Stimulated activated naive B cell treated with anti-CD40 and anti-IgM and Interleukin-4, amounts not matched to agents 10 μg/mL and 1 μg/mL and 100 μg/mL, for 72 hours (primary cell): Measurements from ENCODE around the gene DMRTA2.
A peak's percentile ranks its signal among the peaks of the same experiment; 100 is the strongest.

Source experiments
- ATAC-seq, 2 donors: fragments of 150-1000 bp; cut with Tn5 transposase; replicated peaks; 2 replicates each; pipeline ENCODE4 v1.10.0; 2021; ENCODE audit warnings: moderate library complexity in 1 of 2
- DNase-seq: peaks from one replicate; pipeline ENCODE4 v3.0.0; 2021
- H3K27ac Mint-ChIP-seq: one replicate; pipeline ENCODE4 v1.8.0; 2022; ENCODE audit warnings: mild to moderate bottlenecking, mixed read lengths
- H3K27me3 Mint-ChIP-seq, 2 donors: one replicate each; pipeline ENCODE4 v1.8.0; 2022; ENCODE audit warnings: mixed read lengths in 2 of 2
- H3K36me3 Mint-ChIP-seq, 2 donors: one replicate each; pipeline ENCODE4 v1.8.0; 2022; ENCODE audit warnings: mixed read lengths in 2 of 2, mild to moderate bottlenecking in 1 of 2
- H3K4me1 Mint-ChIP-seq, 2 donors: one replicate each; pipeline ENCODE4 v1.8.0; 2022; ENCODE audit warnings: mixed read lengths in 2 of 2, mild to moderate bottlenecking in 1 of 2
- H3K4me3 Mint-ChIP-seq, 2 donors: one replicate each; pipeline ENCODE4 v1.8.0; 2022; ENCODE audit warnings: mild to moderate bottlenecking in 2 of 2, mixed read lengths in 2 of 2, moderate library complexity in 1 of 2
- H3K9me3 Mint-ChIP-seq, 2 donors: one replicate each; pipeline ENCODE4 v1.8.0; 2022; ENCODE audit warnings: mixed read lengths in 2 of 2, mild to moderate bottlenecking in 1 of 2

DMRTA2 gene

GRCh38 chr1:50427086-50427817 lies 4.0 kb upstream of the DMRTA2 start:
- no peak for DNase-seq
- H3K9me3 Mint-ChIP-seq: peaks cover 0 to 2% of the 10 kb centered on the region in 2 donors
- peaks cover 5 to 10% of the 10 kb centered on the region in 2 donors for H3K36me3 Mint-ChIP-seq
- peaks cover 86 to 93% of the 10 kb centered on the region in 2 donors for H3K27me3 Mint-ChIP-seq
- peaks cover 30 to 60% of the 10 kb centered on the region in 2 donors for H3K4me1 Mint-ChIP-seq
- ATAC-seq: no peak
- H3K4me3 Mint-ChIP-seq: peak overlapping the region; percentile 41 to 63
- H3K27ac Mint-ChIP-seq: peak overlapping the region; percentile 82

- H3K27ac Mint-ChIP-seq: peak overlapping the region; percentile 86
- peaks cover 36 to 65% of the 10 kb centered on the region in 2 donors for H3K4me1 Mint-ChIP-seq
- H3K9me3 Mint-ChIP-seq: peaks cover 0 to 4% of the 10 kb centered on the region in 2 donors
- peaks cover 11 to 13% of the 10 kb centered on the region in 2 donors for H3K36me3 Mint-ChIP-seq
- peaks cover 87 to 93% of the 10 kb centered on the region in 2 donors for H3K27me3 Mint-ChIP-seq
- peak overlapping the region in 1 of 2 donors; percentile 17 for H3K4me3 Mint-ChIP-seq
- DNase-seq (no peak), ATAC-seq (no peak)
Observed at GRCh38 chr1:50426702-50427085, 3.5 kb upstream of the DMRTA2 start.

GRCh38 chr1:50426108-50426700 lies 3.0 kb upstream of the DMRTA2 start:
- no peak for ATAC-seq
- Mint-ChIP-seq H3K4me3 (peak overlapping the region in 1 of 2 donors; percentile 81), H3K36me3 (peaks cover 13 to 14% of the 10 kb centered on the region in 2 donors), H3K4me1 (peaks cover 39 to 69% of the 10 kb centered on the region in 2 donors), H3K9me3 (peaks cover 0 to 5% of the 10 kb centered on the region in 2 donors), H3K27me3 (peaks cover 86 to 93% of the 10 kb centered on the region in 2 donors), H3K27ac (peak overlapping the region; percentile 86)
- no peak for DNase-seq

GRCh38 chr1:50425376-50426107 lies 2.3 kb upstream of the DMRTA2 start:
- Mint-ChIP-seq H3K27me3 (peaks cover 81 to 89% of the 10 kb centered on the region in 2 donors), H3K36me3 (peaks cover 13 to 14% of the 10 kb centered on the region in 2 donors), H3K9me3 (peaks cover 0 to 5% of the 10 kb centered on the region in 2 donors), H3K27ac (peak overlapping the region; percentile 76), H3K4me1 (peaks cover 39 to 71% of the 10 kb centered on the region in 2 donors), H3K4me3 (peak overlapping the region; percentile 78 to 81)
- DNase-seq: no peak
- no peak for ATAC-seq

- Mint-ChIP-seq H3K36me3 (peaks cover 13 to 20% of the 10 kb centered on the region in 2 donors), H3K27me3 (peaks cover 81 to 89% of the 10 kb centered on the region in 2 donors), H3K4me3 (peak overlapping the region; percentile 78 to 81), H3K27ac (peak overlapping the region; percentile 86), H3K9me3 (peaks cover 4 to 8% of the 10 kb centered on the region in 2 donors), H3K4me1 (peaks cover 45 to 77% of the 10 kb centered on the region in 2 donors)
- DNase-seq (no peak), ATAC-seq (no peak)
Observed at GRCh38 chr1:50424884-50425375, 1.7 kb upstream of the DMRTA2 start.

GRCh38 chr1:50424045-50424883 lies 1.0 kb upstream of the DMRTA2 start:
- H3K27ac Mint-ChIP-seq: peak overlapping the region; percentile 86
- ATAC-seq (no peak), DNase-seq (no peak)
- peak overlapping the region; percentile 78 to 81 for H3K4me3 Mint-ChIP-seq
- peaks cover 4 to 8% of the 10 kb centered on the region in 2 donors for H3K9me3 Mint-ChIP-seq
- peaks cover 16 to 20% of the 10 kb centered on the region in 2 donors for H3K36me3 Mint-ChIP-seq
- peaks cover 48 to 84% of the 10 kb centered on the region in 2 donors for H3K4me1 Mint-ChIP-seq
- H3K27me3 Mint-ChIP-seq: peaks cover 81 to 90% of the 10 kb centered on the region in 2 donors

- peaks cover 4 to 8% of the 10 kb centered on the region in 2 donors for H3K9me3 Mint-ChIP-seq
- peaks cover 81 to 90% of the 10 kb centered on the region in 2 donors for H3K27me3 Mint-ChIP-seq
- peak overlapping the region; percentile 78 to 81 for H3K4me3 Mint-ChIP-seq
- peaks cover 16 to 20% of the 10 kb centered on the region in 2 donors for H3K36me3 Mint-ChIP-seq
- H3K4me1 Mint-ChIP-seq: peaks cover 48 to 84% of the 10 kb centered on the region in 2 donors
- peak overlapping the region; percentile 89 for H3K27ac Mint-ChIP-seq
- DNase-seq (no peak), ATAC-seq (no peak)
Observed at GRCh38 chr1:50423670-50424000, 392 bp upstream of the DMRTA2 start.

- ATAC-seq (no peak), DNase-seq (no peak)
- Mint-ChIP-seq H3K27ac (peak overlapping the region; percentile 47), H3K4me1 (peaks cover 46 to 86% of the 10 kb centered on the region in 2 donors), H3K36me3 (peaks cover 13 to 20% of the 10 kb centered on the region in 2 donors), H3K27me3 (peaks cover 81 to 89% of the 10 kb centered on the region in 2 donors), H3K4me3 (peak overlapping the region; percentile 78 to 81), H3K9me3 (peaks cover 4 to 6% of the 10 kb centered on the region in 2 donors)
Observed at GRCh38 chr1:50422675-50422945, 633 bp downstream of the DMRTA2 start.

GRCh38 chr1:50421768-50422674 lies 1.2 kb downstream of the DMRTA2 start:
- ATAC-seq: no peak
- Mint-ChIP-seq H3K36me3 (peaks cover 13 to 20% of the 10 kb centered on the region in 2 donors), H3K9me3 (peaks cover 4 to 6% of the 10 kb centered on the region in 2 donors), H3K27ac (peak overlapping the region; percentile 85), H3K27me3 (peaks cover 80 to 89% of the 10 kb centered on the region in 2 donors), H3K4me3 (peak overlapping the region; percentile 48 to 57), H3K4me1 (peaks cover 44 to 86% of the 10 kb centered on the region in 2 donors)
- no peak for DNase-seq

- Mint-ChIP-seq H3K4me1 (peaks cover 48 to 88% of the 10 kb centered on the region in 2 donors), H3K27ac (peak overlapping the region; percentile 85)
- DNase-seq: no peak
Observed at GRCh38 chr1:50421366-50421748, 1.9 kb downstream of the DMRTA2 start.

GRCh38 chr1:50420689-50421365 lies 2.4 kb downstream of the DMRTA2 start:
- ATAC-seq: no peak
- Mint-ChIP-seq H3K9me3 (peaks cover 4 to 7% of the 10 kb centered on the region in 2 donors), H3K4me3 (peak overlapping the region; percentile 72 to 74), H3K4me1 (peaks cover 48 to 88% of the 10 kb centered on the region in 2 donors), H3K36me3 (peaks cover 13 to 22% of the 10 kb centered on the region in 2 donors), H3K27me3 (peaks cover 81 to 89% of the 10 kb centered on the region in 2 donors), H3K27ac (peak overlapping the region; percentile 83)
- DNase-seq: no peak

More at GRCh38 chr1:50421366-50421748, 1.9 kb downstream of the DMRTA2 start:
- peak overlapping the region in 1 of 2 donors; percentile 48 for H3K4me3 Mint-ChIP-seq
- peaks cover 13 to 22% of the 10 kb centered on the region in 2 donors for H3K36me3 Mint-ChIP-seq
- peaks cover 82 to 89% of the 10 kb centered on the region in 2 donors for H3K27me3 Mint-ChIP-seq
- H3K9me3 Mint-ChIP-seq: peaks cover 4 to 7% of the 10 kb centered on the region in 2 donors
- no peak for ATAC-seq
